Endothelial cell of umbilical vein (primary cell): ENCODE results near the gene CFAP20DC. TPM values are rescaled to one million over a fixed set of nuclear protein-coding genes. Genes with fewer than 3 reads are reported as not detected.
"Not testable (repeated sequence)": the region's sequence is repeated elsewhere in the genome, so short reads cannot be mapped to it uniquely, and the experiment has no call there.

Source experiments
- BruUV-seq: library from RNA; stranded (reverse); fragments of 400-500 nt; replicated peaks from 2 replicates; lab custom pipeline; 2021; lab: Mats Ljungman, UMichigan
- CTCF ChIA-PET: fragments of 300-600, 350-600 bp; sonication (Branson Sonifier 250); formaldehyde crosslinking; loops from one replicate; lab custom pipeline; 2021; ENCODE audit warnings: antibody characterized with exemption, inconsistent platforms; lab: Charles Lee
- POLR2A ChIA-PET: fragments of 300-600, 350-600 bp; sonication (Branson Sonifier 250); formaldehyde crosslinking; loops from one replicate; lab custom pipeline; 2021; ENCODE audit warnings: antibody characterized with exemption, inconsistent platforms; lab: Charles Lee
- DNase-seq: peaks from one replicate; pipeline ENCODE4 v3.0.0-alpha.2; 2011; ENCODE audit warnings: low read depth, low spot score
- FAIRE-seq: peaks from 2 replicates; lab custom pipeline; 2011; peaks lifted over from hg19 to GRCh38; lab: Jason Lieb, UNC
- H2AFZ ChIP-seq: 2 replicates; pipeline ENCODE4 v1.6.0; 2012; ENCODE audit warnings: low read depth, low read length, control low read depth, inconsistent platforms
- H3K27ac ChIP-seq: 2 replicates; pipeline ENCODE4 v1.5.1; 2011; ENCODE audit warnings: low read depth, mild to moderate bottlenecking, control low read depth, low read length, moderate library complexity; ENCODE audit not compliant: insufficient read depth
- H3K27me3 ChIP-seq, 2 experiments: 2 replicates each; pipeline versions ENCODE4 v1.6.0 to v1.6.1; 2011; ENCODE audit warnings: low read length in 2 of 2, mixed read lengths in 1 of 2; ENCODE audit not compliant: control insufficient read depth in 2 of 2, insufficient read depth in 2 of 2
- H3K36me3 ChIP-seq, 2 experiments: 2 replicates in 1 of 2; 3 replicates in 1 of 2; pipeline ENCODE4 v1.5.1; 2011; ENCODE audit warnings: low read length in 2 of 2, mild to moderate bottlenecking in 1 of 2, moderate library complexity in 1 of 2; ENCODE audit not compliant: control insufficient read depth in 2 of 2, insufficient read depth in 2 of 2; ENCODE audit errors: extremely low read depth in 1 of 2
- H3K4me1 ChIP-seq: 3 replicates; pipeline ENCODE4 v1.5.1; 2011; ENCODE audit warnings: mild to moderate bottlenecking, low read length; ENCODE audit not compliant: control insufficient read depth, insufficient read depth; ENCODE audit errors: extremely low read depth
- H3K4me2 ChIP-seq: 2 replicates; pipeline ENCODE4 v1.6.1; 2011; ENCODE audit warnings: low read length, control low read depth, mixed read lengths; ENCODE audit not compliant: insufficient read depth
- H3K4me3 ChIP-seq, 3 experiments: fragments of 200-600 bp in 1 of 3; sonication (generic), shearing (Covaris generic) in 1 of 3; replicated peaks in 1 of 3; 2 replicates each; pipeline ENCODE4 v1.5.1; 2011 to 2016; ENCODE audit warnings: control low read depth in 3 of 3, low read length in 3 of 3, mild to moderate bottlenecking in 2 of 3, inconsistent platforms in 1 of 3, low read depth in 1 of 3, moderate library complexity in 1 of 3; ENCODE audit not compliant: insufficient read depth in 1 of 3
- H3K79me2 ChIP-seq: 2 replicates; pipeline ENCODE4 v1.6.0; 2012; ENCODE audit warnings: low read length, inconsistent platforms; ENCODE audit not compliant: control insufficient read depth, insufficient read depth
- H3K9ac ChIP-seq: replicated peaks from 2 replicates; pipeline ENCODE3; 2011; ENCODE audit warnings: low read length, control low read depth; ENCODE audit not compliant: insufficient read depth; ENCODE audit errors: extremely low read depth
- H3K9me1 ChIP-seq: replicated peaks from 3 replicates; pipeline ENCODE4 v1.6.0; 2011; ENCODE audit warnings: mild to moderate bottlenecking, low read length; ENCODE audit not compliant: control insufficient read depth, insufficient read depth; ENCODE audit errors: extremely low read depth
- H3K9me3 ChIP-seq: replicated peaks from 2 replicates; pipeline ENCODE4 v1.5.1; 2012; ENCODE audit warnings: low read length, inconsistent platforms; ENCODE audit not compliant: control insufficient read depth, insufficient read depth
- H4K20me1 ChIP-seq: replicated peaks from 2 replicates; pipeline ENCODE3; 2011; ENCODE audit warnings: mild to moderate bottlenecking, low read length; ENCODE audit not compliant: control insufficient read depth, insufficient read depth; ENCODE audit errors: extremely low read depth
- JUN ChIP-seq: IDR thresholded peaks from 2 replicates; pipeline ENCODE4 v1.6.1; 2011; ENCODE audit warnings: borderline replicate concordance, low read depth; ENCODE audit not compliant: insufficient read length, insufficient read depth
- dilution Hi-C: fragments of 300-500 bp; cut with MboI; formaldehyde crosslinking; loops from one replicate; pipeline ENCODE4 v1.15.0; 2019; ENCODE audit warnings: low sequenced_read_pairs; ENCODE audit not compliant: extremely low pct_ligation_motif_present
- intact Hi-C: fragments of 100-400 bp; cut with micrococcal nuclease; formaldehyde crosslinking; loops from one replicate; pipeline ENCODE4 v1.10.0; 2022
- polyA plus RNA-seq, 4 experiments: library from polyadenylated mRNA; depleted of rRNA in 3 of 4; stranded (reverse) in 3 of 4; unstranded in 1 of 4; fragments of >200 nt; gene quantifications; 2 replicates each; pipeline versions ENCODE4 v1.2.1 to v1.2.3, GENCODE V29; 2011 to 2012; ENCODE audit warnings: missing spikeins in 1 of 4
- total RNA-seq: library from RNA; stranded (reverse); gene quantifications from 2 replicates; pipeline ENCODE4 v1.2.3, GENCODE V29; 2021
- TF ChIP-seq, protein P1 (sequence below): IDR thresholded peaks from 2 replicates; pipeline ENCODE4 v1.6.1; 2011; ENCODE audit not compliant: insufficient read depth, insufficient read length

Gene CFAP20DC
- total and polyA plus RNA-seq, 2 donors (not counting 3 experiments of a cell fraction or from before 2014, with no cell fraction given) = 0.92 to 2.1 TPM

DNA sequence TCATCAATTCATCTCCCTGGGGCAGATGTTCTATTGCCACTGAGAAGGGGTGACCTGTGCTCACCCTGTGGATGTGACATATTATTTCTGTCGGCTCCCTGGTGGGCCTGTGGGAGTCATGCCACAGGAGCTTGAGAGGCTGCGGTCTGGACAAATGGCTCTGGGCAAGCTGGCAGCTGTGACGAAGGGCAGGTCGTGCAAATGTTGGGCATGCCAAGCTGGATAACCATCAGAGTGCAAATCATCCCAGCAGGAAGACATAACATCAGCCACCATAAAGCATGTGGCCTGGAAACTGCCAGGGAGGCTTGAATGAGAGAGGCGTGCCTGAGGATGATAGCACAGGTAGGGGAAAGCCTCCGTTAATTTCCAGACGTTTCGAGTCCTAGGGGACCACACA, 338.0 kb downstream of the CFAP20DC start:
- Histone ChIP-seq H4K20me1 (no peaks in the 10 kb centered on the region), H3K9me3 (no peaks in the 10 kb centered on the region), H3K9me1 (no peaks in the 10 kb centered on the region), H3K27ac (no peak overlapping the region), H3K36me3 (no peaks in the 10 kb centered on the region), H3K4me1 (no peaks in the 10 kb centered on the region), H3K4me2 (no peak overlapping the region), H3K4me3 (no peak overlapping the region), H3K9ac (no peak overlapping the region), H3K27me3 (no peaks in the 10 kb centered on the region), H2AFZ (no peak overlapping the region), H3K79me2 (no peaks in the 10 kb centered on the region)
- no peak for DNase-seq
- FAIRE-seq = no peak
- BruUV-seq = no TSS peak
- intact Hi-C loops = no loop called here
- dilution Hi-C loops = no loop called here
- CTCF ChIA-PET = no interaction called here
- TF ChIP-seq, protein P1, sequence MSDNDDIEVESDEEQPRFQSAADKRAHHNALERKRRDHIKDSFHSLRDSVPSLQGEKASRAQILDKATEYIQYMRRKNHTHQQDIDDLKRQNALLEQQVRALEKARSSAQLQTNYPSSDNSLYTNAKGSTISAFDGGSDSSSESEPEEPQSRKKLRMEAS = no peak
- no peak for TF ChIP-seq JUN
- POLR2A ChIA-PET = no interaction called here

DNA sequence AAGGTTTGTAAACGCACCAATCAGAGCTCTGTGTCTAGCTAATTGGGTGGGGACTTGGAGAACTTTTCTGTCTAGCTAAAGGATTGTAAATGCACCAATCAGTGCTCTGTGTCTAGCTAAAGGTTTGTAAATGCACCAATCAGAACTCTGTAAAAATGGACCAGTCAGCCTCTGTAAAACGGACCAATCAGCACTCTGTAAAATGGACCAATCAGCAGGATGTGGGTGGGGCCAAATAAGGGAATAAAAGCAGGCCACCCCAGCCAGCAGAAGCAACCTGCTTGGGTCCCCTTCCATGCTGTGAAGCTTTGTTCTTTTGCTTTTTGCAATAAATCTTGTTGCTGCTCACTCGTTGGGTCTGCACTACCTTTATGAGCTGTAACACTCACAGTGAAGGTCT, 340.8 kb downstream of the CFAP20DC start:
- POLR2A ChIA-PET, intact Hi-C loops, H3K79me2 ChIP-seq, H3K9me1 ChIP-seq, DNase-seq, H3K9ac ChIP-seq, H3K9me3 ChIP-seq, BruUV-seq, H3K27ac ChIP-seq, H3K4me2 ChIP-seq, H2AFZ ChIP-seq, H3K4me1 ChIP-seq, H3K27me3 ChIP-seq, dilution Hi-C loops, H3K4me3 ChIP-seq, H3K36me3 ChIP-seq, FAIRE-seq, H4K20me1 ChIP-seq: not testable (repeated sequence)
- CTCF ChIA-PET = interaction anchor here (1.4 kb wide), 1 partner anchor 79 kb away, joined by 3 read pairs; no protein-coding TSS in a partner anchor
